Upper lobe of left lung (tissue), 4 donors: ENCODE results near the gene COL8A1.

Experiments
- CTCF ChIP-seq, 6 experiments: fragments of 450-650 bp in 4 of 6; fragments of 200-600 bp in 2 of 6; sonication (generic) in 2 of 6; IDR thresholded peaks; one replicate each; pipeline ENCODE4 v1.5.1; 2016 to 2019; ENCODE audit warnings: antibody characterized with exemption in 6 of 6
- EP300 ChIP-seq, 4 donors: sonication (generic); formaldehyde crosslinking; IDR thresholded peaks; one replicate each; pipeline ENCODE4 v1.5.1; 2017; ENCODE audit warnings: antibody characterized with exemption in 4 of 4, control low read depth in 2 of 4
- POLR2A ChIP-seq, 4 donors: fragments of 450-650 bp; IDR thresholded peaks; one replicate each; pipeline ENCODE4 v1.5.1; 2016 to 2017; ENCODE audit warnings: antibody characterized with exemption in 4 of 4, mild to moderate bottlenecking in 2 of 4
- POLR2AphosphoS5 ChIP-seq, 2 donors: sonication (generic); formaldehyde crosslinking; IDR thresholded peaks; one replicate each; pipeline ENCODE4 v1.5.1; 2017; ENCODE audit warnings: antibody characterized with exemption in 2 of 2

DNA sequence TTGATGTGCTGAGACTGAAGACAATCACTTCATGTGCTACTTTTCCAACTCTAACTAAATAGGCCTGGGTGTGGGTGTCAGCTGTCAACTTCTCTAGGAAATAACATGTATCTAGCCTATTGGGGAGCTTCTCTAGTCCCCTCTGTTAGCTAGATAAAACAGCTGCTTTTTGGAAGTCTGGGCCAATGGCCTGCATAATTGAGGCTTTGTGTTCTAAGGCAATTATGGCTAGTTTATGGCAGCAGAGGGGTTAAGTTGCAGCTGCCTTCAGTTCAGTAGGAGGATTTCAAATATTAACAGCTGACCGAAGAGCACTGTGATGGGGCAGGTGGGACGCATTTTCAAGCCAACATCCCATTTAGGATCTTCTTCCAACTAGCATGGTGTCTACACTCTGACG, 6.4 kb downstream of the COL8A1 start:
- TF ChIP-seq CTCF (IDR thresholded peaks at IDR 0.05) (no peak), POLR2AphosphoS5 (IDR thresholded peaks at IDR 0.05) (no peak), POLR2A (IDR thresholded peaks at IDR 0.05) (no peak), EP300 (IDR thresholded peaks at IDR 0.05) (no peak)
